Type B pancreatic cell (in vitro differentiated cells): ENCODE results near the gene OR4C45. TPM values are rescaled to one million over a fixed set of nuclear protein-coding genes. Genes with fewer than 3 reads are reported as not detected.
"Not testable (repeated sequence)": the region's sequence is repeated elsewhere in the genome, so short reads cannot be mapped to it uniquely, and the experiment has no call there.

Experiments
- DNase-seq: peaks from one replicate; pipeline ENCODE4 v3.0.0; 2021; ENCODE audit warnings: mixed read lengths; ENCODE audit not compliant: unreplicated experiment; ENCODE audit errors: extremely low spot score
- H3K27ac Mint-ChIP-seq: 2 replicates; pipeline ENCODE4 v1.8.0; 2021; ENCODE audit warnings: mild to moderate bottlenecking, mixed read lengths
- H3K27me3 Mint-ChIP-seq: 2 replicates; pipeline ENCODE4 v1.8.0; 2021; ENCODE audit warnings: mixed read lengths
- H3K36me3 Mint-ChIP-seq: 2 replicates; pipeline ENCODE4 v1.8.0; 2021; ENCODE audit warnings: mixed read lengths
- H3K4me1 Mint-ChIP-seq: one replicate; pipeline ENCODE4 v1.8.0; 2021; ENCODE audit warnings: mixed read lengths; ENCODE audit not compliant: unreplicated experiment
- H3K4me3 Mint-ChIP-seq: 2 replicates; pipeline ENCODE4 v1.8.0; 2021; ENCODE audit warnings: mild to moderate bottlenecking, mixed read lengths
- H3K9me3 Mint-ChIP-seq: 2 replicates; pipeline ENCODE4 v1.8.0; 2021; ENCODE audit warnings: mixed read lengths
- CTCF ChIP-seq: fragments of 200-600 bp; sonication (generic); conservative IDR thresholded peaks from 2 replicates; pipeline ENCODE4 v1.5.0; 2021; ENCODE audit warnings: antibody characterized with exemption, mild to moderate bottlenecking
- total RNA-seq: library from RNA; stranded (reverse); gene quantifications from 2 replicates; pipeline ENCODE4 v1.2.1, GENCODE V29; 2021; ENCODE audit warnings: low replicate concordance

The OR4C45 gene
- total RNA-seq, 1 donor from 2014 or later, result not detected

- no peak for TF ChIP-seq CTCF
- Mint-ChIP-seq H3K4me1 (no peaks in the 10 kb centered on the region), H3K9me3 (peaks cover 14% of the 10 kb centered on the region), H3K27me3 (no peaks in the 10 kb centered on the region), H3K4me3 (no peak overlapping the region), H3K36me3 (no peaks in the 10 kb centered on the region), H3K27ac (no peak overlapping the region)
- no peak for DNase-seq
Measured at GRCh38 chr11:50075856-50076255, 43.2 kb downstream of the OR4C45 start.

GRCh38 chr11:50077526-50077925, 44.9 kb downstream of the OR4C45 start:
- no peak for DNase-seq
- no peaks in the 10 kb centered on the region for H3K27me3 Mint-ChIP-seq
- no peak overlapping the region for H3K27ac Mint-ChIP-seq
- peaks cover 14% of the 10 kb centered on the region for H3K9me3 Mint-ChIP-seq
- H3K4me1 Mint-ChIP-seq, result no peaks in the 10 kb centered on the region
- no peak overlapping the region for H3K4me3 Mint-ChIP-seq
- H3K36me3 Mint-ChIP-seq, result no peaks in the 10 kb centered on the region
- no peak for TF ChIP-seq CTCF

- Mint-ChIP-seq H3K9me3 (peaks cover 15% of the 10 kb centered on the region), H3K4me3 (no peak overlapping the region), H3K27me3 (no peaks in the 10 kb centered on the region), H3K27ac (no peak overlapping the region), H3K4me1 (no peaks in the 10 kb centered on the region), H3K36me3 (no peaks in the 10 kb centered on the region)
- no peak for TF ChIP-seq CTCF
- no peak for DNase-seq
Measured at GRCh38 chr11:50078001-50078400, 45.3 kb downstream of the OR4C45 start.

GRCh38 chr11:50078946-50079345, 46.3 kb downstream of the OR4C45 start:
- not testable (repeated sequence) for DNase-seq, H3K36me3 Mint-ChIP-seq, H3K4me1 Mint-ChIP-seq, H3K4me3 Mint-ChIP-seq, H3K27me3 Mint-ChIP-seq, H3K27ac Mint-ChIP-seq
- peaks cover 22% of the 10 kb centered on the region for H3K9me3 Mint-ChIP-seq

- H3K9me3 Mint-ChIP-seq, result peaks cover 22% of the 10 kb centered on the region
- no peaks in the 10 kb centered on the region for H3K36me3 Mint-ChIP-seq
- no peak for TF ChIP-seq CTCF
- H3K27me3 Mint-ChIP-seq, result no peaks in the 10 kb centered on the region
- H3K4me3 Mint-ChIP-seq, result no peak overlapping the region
- H3K4me1 Mint-ChIP-seq, result no peaks in the 10 kb centered on the region
- no peak overlapping the region for H3K27ac Mint-ChIP-seq
- DNase-seq, result no peak
Measured at GRCh38 chr11:50080256-50080655, 47.6 kb downstream of the OR4C45 start.

Other genes with a start within 250 kb of the OR4C45 start
- not detected in 2 replicates for gene OR4C13, start 80.5 kb upstream of the OR4C45 start, total RNA-seq
- not detected in 2 replicates for gene OR4C12, start 50.3 kb upstream of the OR4C45 start, total RNA-seq